Epithelial cell of prostate (primary cell): ENCODE results near the gene NANOGP8.
A peak's percentile ranks its signal among the peaks of the same experiment; 100 is the strongest.
"Not testable (repeated sequence)": the region's sequence is repeated elsewhere in the genome, so short reads cannot be mapped to it uniquely, and the experiment has no call there.

Experiments
- DNase-seq: peaks from one replicate; pipeline ENCODE4 v3.0.0-alpha.2; 2011; ENCODE audit warnings: low read depth, low spot score
- H3K27ac ChIP-seq: fragments of 450-650 bp; 2 replicates; pipeline ENCODE4 v1.5.1; 2017; ENCODE audit warnings: mild to moderate bottlenecking

Gene NANOGP8

GRCh38 chr15:35098737-35099136 lies 13.6 kb upstream of the NANOGP8 start:
- H3K27ac ChIP-seq: no peak overlapping the region
- DNase-seq: no peak

GRCh38 chr15:35095941-35096340 lies 10.8 kb upstream of the NANOGP8 start:
- DNase-seq: no peak
- no peak overlapping the region for H3K27ac ChIP-seq

GRCh38 chr15:35092846-35093245 lies 7.8 kb upstream of the NANOGP8 start:
- H3K27ac ChIP-seq: no peak overlapping the region
- no peak for DNase-seq

GRCh38 chr15:35092311-35092710 lies 7.2 kb upstream of the NANOGP8 start:
- no peak for DNase-seq
- no peak overlapping the region for H3K27ac ChIP-seq

GRCh38 chr15:35090104-35090807 lies 5.2 kb upstream of the NANOGP8 start:
- no peak overlapping the region for H3K27ac ChIP-seq
- DNase-seq: no peak

- H3K27ac ChIP-seq: no peak overlapping the region
- DNase-seq: no peak
Observed at GRCh38 chr15:35089551-35089950, 4.5 kb upstream of the NANOGP8 start.

GRCh38 chr15:35088329-35088728 lies 3.2 kb upstream of the NANOGP8 start:
- no peak for DNase-seq

GRCh38 chr15:35087759-35088158 lies 2.7 kb upstream of the NANOGP8 start:
- no peak overlapping the region for H3K27ac ChIP-seq
- DNase-seq: no peak

More at GRCh38 chr15:35088329-35088728, 3.2 kb upstream of the NANOGP8 start:
- no peak overlapping the region for H3K27ac ChIP-seq

- DNase-seq, H3K27ac ChIP-seq: not testable (repeated sequence)
Observed at GRCh38 chr15:35082371-35083348, 2.4 kb downstream of the NANOGP8 start.

GRCh38 chr15:35081626-35082365 lies 3.3 kb downstream of the NANOGP8 start:
- not testable (repeated sequence) for DNase-seq, H3K27ac ChIP-seq

- no peak for DNase-seq
- no peak overlapping the region for H3K27ac ChIP-seq
Observed at GRCh38 chr15:35080226-35080625, 4.9 kb downstream of the NANOGP8 start.

GRCh38 chr15:35078221-35078915 lies 6.7 kb downstream of the NANOGP8 start:
- peak; percentile 5 for DNase-seq
- no peak overlapping the region for H3K27ac ChIP-seq

- DNase-seq: no peak
- no peak overlapping the region for H3K27ac ChIP-seq
Observed at GRCh38 chr15:35071106-35071505, 14.0 kb downstream of the NANOGP8 start.

- H3K27ac ChIP-seq: no peak overlapping the region
- no peak for DNase-seq
Observed at GRCh38 chr15:35068846-35069475, 16.1 kb downstream of the NANOGP8 start.

- no peak for DNase-seq
Observed at GRCh38 chr15:35067496-35068347, 17.4 kb downstream of the NANOGP8 start.

GRCh38 chr15:35066094-35066493 lies 19.0 kb downstream of the NANOGP8 start:
- no peak overlapping the region for H3K27ac ChIP-seq
- no peak for DNase-seq

More at GRCh38 chr15:35067496-35068347, 17.4 kb downstream of the NANOGP8 start:
- H3K27ac ChIP-seq: no peak overlapping the region

GRCh38 chr15:35064576-35065190 lies 20.4 kb downstream of the NANOGP8 start:
- DNase-seq: no peak
- no peak overlapping the region for H3K27ac ChIP-seq

- peak overlapping the region; percentile 65 for H3K27ac ChIP-seq
- DNase-seq: no peak
Observed at GRCh38 chr15:35062738-35063099, 22.4 kb downstream of the NANOGP8 start.
